Measurements from ENCODE around the gene NFIX.

Gene NFIX

DNA sequence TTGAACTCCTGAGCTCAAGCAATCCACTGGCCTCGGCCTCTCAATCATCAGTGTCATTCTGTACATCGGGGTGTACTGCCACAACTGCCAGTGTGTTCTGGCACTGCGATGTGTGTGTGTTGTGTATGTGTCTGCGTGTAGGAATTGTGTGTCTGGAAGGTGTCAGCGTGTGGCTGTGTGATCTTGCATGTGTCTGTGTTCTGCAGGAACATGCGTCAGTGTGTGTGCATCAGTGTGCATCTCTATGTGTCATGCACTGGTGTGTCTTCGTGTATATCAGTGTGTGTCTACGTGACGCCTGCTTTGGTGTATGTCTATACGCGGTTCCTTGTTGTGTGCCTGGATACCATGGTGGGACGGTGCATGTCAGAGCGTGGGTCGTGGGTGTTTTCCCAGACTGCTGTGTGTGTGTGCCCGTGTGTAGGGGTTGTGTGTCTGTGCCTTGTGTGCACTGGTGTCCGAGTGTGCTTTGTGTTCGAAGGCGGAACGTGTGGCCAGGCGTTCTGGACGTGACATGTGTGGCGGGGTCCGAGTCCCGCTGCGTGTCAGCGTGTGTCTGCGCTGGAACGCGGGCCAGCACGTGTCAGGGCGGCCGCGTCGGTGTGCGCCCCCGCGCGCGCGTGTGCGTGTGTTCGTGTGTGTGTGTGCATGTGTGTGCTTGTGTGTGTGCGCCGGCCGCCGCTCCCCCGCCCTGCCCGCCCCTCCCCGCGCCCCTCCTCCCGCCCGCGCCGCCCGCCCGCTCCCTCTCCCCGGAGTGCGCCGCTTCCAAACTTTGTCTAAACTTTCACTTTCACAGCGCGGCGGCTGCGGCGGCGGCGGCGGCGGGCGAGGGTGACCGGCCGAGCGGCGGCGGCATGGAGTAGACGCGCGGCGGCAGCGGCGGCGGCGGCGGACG is at the start of gene NFIX:
Gene NFIX (plus strand): TSS at position 775 of the 895 bp plus-strand sequence. CDS start 363 bp downstream, outside the sequence.
- H3K4me3 ChIP-seq (ENCODE audit: low read length): peak within 1 kb of the TSS; percentile 65
- TF ChIP-seq, protein P1, sequence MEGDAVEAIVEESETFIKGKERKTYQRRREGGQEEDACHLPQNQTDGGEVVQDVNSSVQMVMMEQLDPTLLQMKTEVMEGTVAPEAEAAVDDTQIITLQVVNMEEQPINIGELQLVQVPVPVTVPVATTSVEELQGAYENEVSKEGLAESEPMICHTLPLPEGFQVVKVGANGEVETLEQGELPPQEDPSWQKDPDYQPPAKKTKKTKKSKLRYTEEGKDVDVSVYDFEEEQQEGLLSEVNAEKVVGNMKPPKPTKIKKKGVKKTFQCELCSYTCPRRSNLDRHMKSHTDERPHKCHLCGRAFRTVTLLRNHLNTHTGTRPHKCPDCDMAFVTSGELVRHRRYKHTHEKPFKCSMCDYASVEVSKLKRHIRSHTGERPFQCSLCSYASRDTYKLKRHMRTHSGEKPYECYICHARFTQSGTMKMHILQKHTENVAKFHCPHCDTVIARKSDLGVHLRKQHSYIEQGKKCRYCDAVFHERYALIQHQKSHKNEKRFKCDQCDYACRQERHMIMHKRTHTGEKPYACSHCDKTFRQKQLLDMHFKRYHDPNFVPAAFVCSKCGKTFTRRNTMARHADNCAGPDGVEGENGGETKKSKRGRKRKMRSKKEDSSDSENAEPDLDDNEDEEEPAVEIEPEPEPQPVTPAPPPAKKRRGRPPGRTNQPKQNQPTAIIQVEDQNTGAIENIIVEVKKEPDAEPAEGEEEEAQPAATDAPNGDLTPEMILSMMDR (IDR thresholded peaks at IDR 0.05; ENCODE audit: insufficient read depth, low read depth, low read length, missing control alignments): no peak
- DNase-seq (ENCODE audit: low read depth): peak; percentile 58

- peak; percentile 98 for DNase-seq (ENCODE audit: low read depth)
- peak within 1 kb of the TSS; percentile 80 for H3K4me3 ChIP-seq (ENCODE audit: low read length)
- TF ChIP-seq, protein P1 (IDR thresholded peaks at IDR 0.05; ENCODE audit: insufficient read depth, low read depth, low read length, missing control alignments): no peak
Observed at GRCh38 chr19:12945479-12946091, 49.7 kb upstream of the NFIX start, which contains the start of gene RAD23A. RAD23A (plus strand) TSS chr19:12945862; CDS start chr19:12945949, 87 bp downstream.

DNA sequence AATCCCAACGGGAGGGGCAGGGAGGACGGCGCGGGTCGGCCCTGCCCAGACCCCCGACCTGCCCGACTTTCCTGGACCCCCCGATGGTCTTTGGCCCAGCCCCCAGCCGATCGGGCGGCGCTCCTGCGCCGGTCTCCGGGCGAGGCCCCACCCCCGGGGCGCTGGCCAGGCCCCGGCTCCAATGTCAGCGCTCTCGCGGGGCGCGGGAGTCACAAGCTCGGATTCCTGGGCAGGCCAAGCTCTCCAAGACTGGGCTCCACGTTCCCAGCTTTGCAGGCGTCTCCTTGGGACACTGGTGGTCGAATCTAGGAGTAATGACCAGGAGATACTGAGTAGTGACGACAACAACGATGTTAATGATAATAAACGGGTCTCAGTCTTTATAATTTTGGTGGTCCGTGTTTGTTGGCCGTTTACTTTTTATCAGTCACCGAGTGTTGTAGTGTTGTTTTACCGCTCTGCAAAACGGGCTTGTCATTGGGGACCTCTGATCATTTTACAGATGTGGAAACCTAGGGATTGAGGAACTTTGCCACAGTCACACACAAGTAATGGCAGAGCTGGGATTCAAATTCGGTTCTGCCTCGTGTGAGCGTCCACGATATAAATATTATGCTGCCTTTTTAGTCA is 49.1 kb upstream of the NFIX start:
- TF ChIP-seq, protein P1 (IDR thresholded peaks at IDR 0.05; ENCODE audit: insufficient read depth, low read depth, low read length, missing control alignments): no peak
- peak; percentile 84 for DNase-seq (ENCODE audit: low read depth)
- peak overlapping the region; percentile 80 for H3K4me3 ChIP-seq (ENCODE audit: low read length)

DNA sequence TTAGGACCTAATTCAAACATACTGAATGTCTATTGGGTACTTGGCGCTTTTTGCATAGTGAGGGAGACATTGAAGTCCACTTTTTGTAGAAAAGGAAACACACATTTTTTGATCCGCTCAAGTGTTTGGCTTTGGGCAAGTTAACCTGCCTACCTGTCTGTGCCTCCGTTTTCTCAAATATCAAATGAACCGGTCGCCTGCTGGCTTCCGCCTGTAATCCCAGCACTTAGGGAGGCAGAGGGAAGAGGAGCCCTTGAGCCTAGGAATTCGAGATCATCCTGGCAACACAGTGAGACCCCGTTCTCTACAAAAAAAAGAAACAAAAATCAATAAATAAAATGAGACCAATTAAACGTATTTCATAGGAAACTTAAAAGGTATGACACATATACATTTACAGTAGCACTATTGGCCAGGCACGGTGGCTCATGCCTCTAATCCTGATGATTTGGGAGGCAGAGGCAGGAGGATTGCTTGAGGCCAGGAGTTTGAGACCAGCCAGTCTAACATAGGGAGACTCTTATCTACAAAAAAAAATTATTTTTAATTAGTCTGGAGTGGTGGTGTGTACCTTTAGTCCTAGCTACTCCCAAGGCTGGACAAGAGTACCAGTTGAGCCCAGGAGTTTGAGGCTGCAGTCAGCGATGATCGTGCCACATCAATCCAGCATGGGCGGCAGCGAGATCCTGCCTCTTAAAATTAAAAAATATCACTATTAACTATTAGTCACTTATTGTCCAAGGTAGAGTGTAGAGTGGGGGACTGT is 48.4 kb upstream of the NFIX start:
- DNase-seq (ENCODE audit: low read depth): no peak
- H3K4me3 ChIP-seq (ENCODE audit: low read length): peak overlapping the region; percentile 80
- TF ChIP-seq, protein P1 (IDR thresholded peaks at IDR 0.05; ENCODE audit: insufficient read depth, low read depth, low read length, missing control alignments): no peak

DNA sequence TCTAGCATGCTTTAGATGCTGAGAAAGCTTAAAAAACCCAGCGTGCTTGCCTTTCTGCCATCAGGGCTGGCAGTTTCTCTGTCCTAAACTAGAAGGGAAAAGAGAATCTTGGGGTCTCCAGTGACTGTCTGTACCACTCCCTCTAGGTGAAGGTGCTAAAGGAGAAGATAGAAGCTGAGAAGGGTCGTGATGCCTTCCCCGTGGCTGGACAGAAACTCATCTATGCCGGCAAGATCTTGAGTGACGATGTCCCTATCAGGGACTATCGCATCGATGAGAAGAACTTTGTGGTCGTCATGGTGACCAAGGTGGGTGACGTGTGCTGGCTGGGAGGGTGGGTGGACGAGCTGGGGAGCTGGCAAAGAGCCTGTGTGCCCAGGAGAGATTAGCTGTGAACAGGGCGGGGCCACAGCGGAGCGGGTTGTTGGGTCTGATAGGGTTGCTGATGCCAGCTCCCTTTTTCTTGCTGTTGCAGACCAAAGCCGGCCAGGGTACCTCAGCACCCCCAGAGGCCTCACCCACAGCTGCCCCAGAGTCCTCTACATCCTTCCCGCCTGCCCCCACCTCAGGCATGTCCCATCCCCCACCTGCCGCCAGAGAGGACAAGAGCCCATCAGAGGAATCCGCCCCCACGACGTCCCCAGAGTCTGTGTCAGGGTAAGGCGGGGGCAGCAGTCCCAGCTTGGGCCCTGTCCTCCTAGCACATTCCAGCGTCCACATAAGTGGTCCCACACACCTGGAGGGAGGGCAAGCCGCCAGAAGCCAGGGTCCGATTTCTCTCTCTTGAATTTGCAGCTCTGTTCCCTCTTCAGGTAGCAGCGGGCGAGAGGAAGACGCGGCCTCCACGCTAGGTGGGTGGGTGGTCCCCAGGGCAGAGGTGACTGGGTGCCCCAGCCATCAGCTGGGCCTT is 47.3 kb upstream of the NFIX start:
- DNase-seq (ENCODE audit: low read depth): no peak
- H3K4me3 ChIP-seq (ENCODE audit: low read length): no peak overlapping the region

More for the DNA sequence above, 47.3 kb upstream of the NFIX start:
- TF ChIP-seq, protein P1 (IDR thresholded peaks at IDR 0.05; ENCODE audit: insufficient read depth, low read depth, low read length, missing control alignments): no peak
